Left hindlimb (tissue), 1 donor: ENCODE data around the gene ATP8A1.

Experiments used
- DNase-seq: peaks from one replicate; pipeline ENCODE4 v3.0.0-alpha.2; 2018

ATP8A1 gene

GRCh38 chr4:42562016-42562415, 94.9 kb downstream of the ATP8A1 start:
- DNase-seq, result no peak

- no peak for DNase-seq
These were observed 95.9 kb downstream of the ATP8A1 start for GRCh38 chr4:42561031-42561430.

GRCh38 chr4:42560467-42560861, 96.4 kb downstream of the ATP8A1 start:
- DNase-seq, result no peak

- DNase-seq, result no peak
These were observed 98.7 kb downstream of the ATP8A1 start for GRCh38 chr4:42558156-42558555.

GRCh38 chr4:42555828-42556227, 101.1 kb downstream of the ATP8A1 start:
- DNase-seq, result no peak

GRCh38 chr4:42554072-42554471, 102.8 kb downstream of the ATP8A1 start:
- DNase-seq, result no peak

- DNase-seq, result no peak
These were observed 107.0 kb downstream of the ATP8A1 start for GRCh38 chr4:42549896-42550295.

- no peak for DNase-seq
These were observed 109.1 kb downstream of the ATP8A1 start for GRCh38 chr4:42547805-42548204.

- no peak for DNase-seq
These were observed 113.1 kb downstream of the ATP8A1 start for GRCh38 chr4:42543762-42544161.

- no peak for DNase-seq
These were observed 113.8 kb downstream of the ATP8A1 start for GRCh38 chr4:42543126-42543525.

GRCh38 chr4:42541647-42542046, 115.3 kb downstream of the ATP8A1 start:
- DNase-seq, result no peak

GRCh38 chr4:42533042-42533441, 123.9 kb downstream of the ATP8A1 start:
- no peak for DNase-seq

GRCh38 chr4:42531341-42532030, 125.4 kb downstream of the ATP8A1 start:
- no peak for DNase-seq

GRCh38 chr4:42523066-42523718, 133.7 kb downstream of the ATP8A1 start:
- no peak for DNase-seq

GRCh38 chr4:42519803-42520417, 137.0 kb downstream of the ATP8A1 start:
- DNase-seq, result no peak

GRCh38 chr4:42515156-42515884, 141.6 kb downstream of the ATP8A1 start:
- no peak for DNase-seq

GRCh38 chr4:42513748-42514492, 143.0 kb downstream of the ATP8A1 start:
- DNase-seq, result no peak

GRCh38 chr4:42512226-42512625, 144.7 kb downstream of the ATP8A1 start:
- DNase-seq, result no peak

- no peak for DNase-seq
These were observed 146.7 kb downstream of the ATP8A1 start for GRCh38 chr4:42510225-42510624.

- no peak for DNase-seq
These were observed 155.1 kb downstream of the ATP8A1 start for GRCh38 chr4:42501624-42502401.

GRCh38 chr4:42498040-42498439, 158.9 kb downstream of the ATP8A1 start:
- DNase-seq, result no peak
